Karpas-422 (cell line): Measurements from ENCODE around the gene CCNDBP1. TPM values are rescaled to one million over a fixed set of nuclear protein-coding genes. Genes with fewer than 3 reads are reported as not detected.

Experiments
- DNase-seq: peaks from one replicate; pipeline ENCODE4 v3.0.0-alpha.2; 2015
- H2AFZ ChIP-seq: fragments of 200-600 bp; sonication (generic); 2 replicates; pipeline ENCODE4 v1.6.1; 2014; ENCODE audit warnings: antibody characterized with exemption, low read length, mixed read lengths
- H3K27ac ChIP-seq: fragments of 200-600 bp; sonication (generic); 2 replicates; pipeline ENCODE4 v1.5.1; 2014; ENCODE audit warnings: mild to moderate bottlenecking, low read length, moderate library complexity
- H3K27me3 ChIP-seq: fragments of 200-600 bp; sonication (generic); 2 replicates; pipeline ENCODE4 v1.6.1; 2014; ENCODE audit warnings: low read length, mixed read lengths
- H3K36me3 ChIP-seq: fragments of 200-600 bp; sonication (generic); 2 replicates; pipeline ENCODE4 v1.6.1; 2014; ENCODE audit warnings: low read length, mixed read lengths; ENCODE audit not compliant: insufficient read depth
- H3K4me1 ChIP-seq: fragments of 200-600 bp; sonication (generic); 2 replicates; pipeline ENCODE4 v1.6.1; 2014; ENCODE audit warnings: mild to moderate bottlenecking, low read length, mixed read lengths
- H3K4me2 ChIP-seq: fragments of 200-600 bp; sonication (generic); 2 replicates; pipeline ENCODE4 v1.6.1; 2014; ENCODE audit warnings: low read length, low read depth, mild to moderate bottlenecking; ENCODE audit not compliant: poor library complexity, severe bottlenecking
- H3K4me3 ChIP-seq: fragments of 200-600 bp; sonication (generic); 2 replicates; pipeline ENCODE4 v1.5.1; 2014; ENCODE audit warnings: mild to moderate bottlenecking, antibody characterized with exemption, low read length, mixed read lengths
- H3K79me2 ChIP-seq: fragments of 200-600 bp; sonication (generic); 2 replicates; pipeline ENCODE4 v1.6.1; 2014; ENCODE audit warnings: mild to moderate bottlenecking, low read length, mixed read lengths
- H3K9ac ChIP-seq: fragments of 200-600 bp; sonication (generic); 2 replicates; pipeline ENCODE4 v1.6.0; 2014; ENCODE audit warnings: low read length
- H3K9me2 ChIP-seq: fragments of 200-600 bp; sonication (generic), shearing (Covaris generic); replicated peaks from 2 replicates; pipeline ENCODE4 v1.6.0; 2014; ENCODE audit warnings: mild to moderate bottlenecking, low read length, moderate library complexity; ENCODE audit not compliant: insufficient read depth
- H3K9me3 ChIP-seq: fragments of 300-700, 200-600 bp; sonication (generic); 2 replicates; pipeline ENCODE4 v1.6.1; 2014; ENCODE audit warnings: low read length, mixed read lengths
- H4K20me1 ChIP-seq: fragments of 200-600 bp; sonication (generic); 2 replicates; pipeline ENCODE4 v1.6.1; 2014; ENCODE audit warnings: mild to moderate bottlenecking, antibody characterized with exemption, low read length, low read depth; ENCODE audit not compliant: insufficient read depth
- total RNA-seq: library from RNA; depleted of rRNA; stranded (reverse); fragments of >200 nt; shearing (Covaris generic); gene quantifications from 2 replicates; pipeline ENCODE4 v1.2.3, GENCODE V29; 2014; ENCODE audit warnings: low replicate concordance; rRNA removed

Gene CCNDBP1
- total RNA-seq, 1 experiment from 2014 or later = 130 TPM

DNA sequence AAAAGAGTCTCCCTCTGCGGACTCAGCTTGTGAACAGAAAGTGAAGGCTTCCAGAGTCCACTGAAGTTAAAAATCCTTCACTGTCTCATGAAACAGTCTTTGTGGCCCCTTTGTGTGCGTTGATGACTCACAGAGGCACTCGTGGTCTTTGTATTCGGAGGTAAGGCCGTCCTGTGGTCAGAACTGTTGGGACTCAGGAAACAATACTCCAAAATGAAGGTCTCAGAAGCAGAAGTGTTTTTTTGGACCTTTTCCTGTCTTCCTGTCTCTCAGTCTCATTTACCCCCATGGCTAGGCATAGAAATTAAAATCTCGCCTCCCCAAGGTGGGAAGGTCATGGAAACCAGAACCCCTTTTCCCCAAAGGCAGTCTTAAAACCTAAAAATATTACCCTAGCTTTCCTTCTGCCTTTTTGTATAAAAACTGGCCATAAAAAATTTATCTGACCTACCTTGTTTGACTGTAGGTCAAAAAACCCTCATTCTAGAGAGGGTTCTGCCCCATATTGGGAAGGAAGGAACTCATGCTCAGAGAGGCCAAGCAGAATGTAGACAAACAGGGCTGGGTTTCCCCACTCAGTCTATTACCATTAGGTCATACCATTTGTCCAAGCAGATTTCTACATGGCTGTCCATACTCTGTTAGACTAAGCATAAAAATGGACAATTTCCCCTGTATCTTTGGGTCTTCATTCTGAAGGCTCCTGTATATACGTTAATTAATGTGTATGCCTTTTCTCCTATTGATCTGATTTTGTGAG lies 54.7 kb downstream of the CCNDBP1 start:
- Histone ChIP-seq H3K9me2 (no peaks in the 10 kb centered on the region), H3K36me3 (no peaks in the 10 kb centered on the region), H3K79me2 (no peaks in the 10 kb centered on the region), H3K9ac (no peak overlapping the region), H2AFZ (no peak overlapping the region), H3K9me3 (no peaks in the 10 kb centered on the region), H3K27me3 (no peaks in the 10 kb centered on the region), H3K27ac (no peak overlapping the region), H3K4me1 (no peaks in the 10 kb centered on the region), H3K4me2 (no peak overlapping the region), H3K4me3 (no peak overlapping the region), H4K20me1 (no peaks in the 10 kb centered on the region)
- no peak for DNase-seq

DNA sequence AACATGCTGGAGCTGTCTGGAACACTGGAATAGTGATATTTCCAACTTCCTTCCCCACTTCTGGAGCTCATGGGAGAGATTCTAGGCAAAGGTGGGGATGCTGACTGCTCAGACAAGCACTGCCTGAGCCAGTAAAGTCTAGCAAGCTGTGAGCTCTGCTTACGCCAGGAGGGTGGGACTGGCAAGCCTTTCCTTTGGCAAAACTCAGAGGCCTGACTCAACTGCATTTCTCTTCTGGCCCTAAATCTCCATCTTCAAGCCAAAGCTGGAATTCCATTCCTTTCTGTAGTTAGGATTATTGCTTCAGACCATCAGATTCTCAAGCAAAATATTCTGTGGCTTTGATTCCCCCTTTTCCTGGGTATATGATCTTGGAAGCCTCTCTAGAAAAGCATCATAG lies 55.9 kb downstream of the CCNDBP1 start:
- Histone ChIP-seq H3K9me2 (no peaks in the 10 kb centered on the region), H3K27ac (no peak overlapping the region), H3K4me2 (no peak overlapping the region), H3K9ac (no peak overlapping the region), H3K79me2 (no peaks in the 10 kb centered on the region), H3K36me3 (no peaks in the 10 kb centered on the region), H3K4me3 (no peak overlapping the region), H3K9me3 (no peaks in the 10 kb centered on the region), H3K27me3 (no peaks in the 10 kb centered on the region), H3K4me1 (no peaks in the 10 kb centered on the region), H4K20me1 (no peaks in the 10 kb centered on the region), H2AFZ (no peak overlapping the region)
- no peak for DNase-seq

DNA sequence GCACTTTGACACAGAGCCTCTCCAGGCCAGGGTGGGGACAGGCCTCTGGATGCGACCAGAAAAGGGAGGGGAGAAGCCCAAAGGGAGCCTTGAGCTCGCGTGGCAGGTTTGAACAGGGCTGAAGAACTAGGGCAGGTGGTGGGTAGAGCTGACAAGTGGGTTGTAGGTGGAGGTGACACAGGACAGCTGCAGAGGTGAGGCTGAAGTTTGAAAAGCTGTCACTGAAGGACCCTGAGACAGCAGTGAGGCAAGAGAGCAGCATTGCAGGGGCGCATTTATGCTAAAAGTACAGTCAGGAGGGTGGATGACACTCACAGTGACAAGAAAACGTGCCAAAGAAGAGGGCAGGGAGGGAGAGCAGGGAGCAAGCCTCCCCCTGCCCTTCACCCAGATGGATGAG lies 57.4 kb downstream of the CCNDBP1 start:
- Histone ChIP-seq H4K20me1 (no peaks in the 10 kb centered on the region), H3K79me2 (no peaks in the 10 kb centered on the region), H3K27ac (no peak overlapping the region), H2AFZ (no peak overlapping the region), H3K9ac (no peak overlapping the region), H3K36me3 (no peaks in the 10 kb centered on the region), H3K9me3 (no peaks in the 10 kb centered on the region), H3K4me1 (no peaks in the 10 kb centered on the region), H3K9me2 (no peaks in the 10 kb centered on the region), H3K4me3 (no peak overlapping the region), H3K4me2 (no peak overlapping the region), H3K27me3 (no peaks in the 10 kb centered on the region)
- no peak for DNase-seq

DNA sequence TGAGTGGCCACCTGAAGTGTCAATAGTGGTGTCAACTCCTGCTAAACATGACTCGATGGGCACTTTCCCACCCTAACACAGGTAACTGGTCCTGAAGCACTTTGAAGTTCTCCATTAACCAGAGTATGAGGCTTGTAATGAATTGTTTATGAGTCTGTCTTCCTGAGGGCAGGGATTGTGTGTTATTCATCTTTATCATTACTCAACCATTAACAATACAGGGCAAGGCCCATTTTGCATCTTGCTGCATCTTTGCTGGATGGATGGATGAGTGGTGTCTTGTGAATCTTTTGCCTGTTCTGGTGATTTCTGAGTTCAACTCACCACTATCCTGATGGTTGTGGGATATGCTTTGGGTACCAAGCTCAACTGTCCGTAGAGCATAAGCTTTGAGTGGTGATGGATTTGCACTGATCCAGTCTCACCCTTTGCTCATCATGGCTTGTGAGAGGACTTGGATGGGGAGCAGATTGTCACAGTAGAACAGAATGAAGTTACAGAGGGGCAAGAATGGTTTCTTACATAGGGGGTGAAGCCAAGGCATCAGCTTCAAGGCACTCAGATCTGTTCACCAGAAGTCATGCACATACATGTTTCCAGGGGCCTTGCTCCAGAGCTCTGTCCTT lies 57.9 kb downstream of the CCNDBP1 start:
- no peaks in the 10 kb centered on the region for H4K20me1 ChIP-seq
- H3K4me2 ChIP-seq = no peak overlapping the region
- no peaks in the 10 kb centered on the region for H3K9me2 ChIP-seq
- H2AFZ ChIP-seq = no peak overlapping the region
- no peaks in the 10 kb centered on the region for H3K4me1 ChIP-seq
- no peaks in the 10 kb centered on the region for H3K27me3 ChIP-seq
- H3K27ac ChIP-seq = no peak overlapping the region
- no peaks in the 10 kb centered on the region for H3K9me3 ChIP-seq
- no peaks in the 10 kb centered on the region for H3K79me2 ChIP-seq
- no peak overlapping the region for H3K9ac ChIP-seq
- no peak overlapping the region for H3K4me3 ChIP-seq
- H3K36me3 ChIP-seq = no peaks in the 10 kb centered on the region
- DNase-seq = no peak

DNA sequence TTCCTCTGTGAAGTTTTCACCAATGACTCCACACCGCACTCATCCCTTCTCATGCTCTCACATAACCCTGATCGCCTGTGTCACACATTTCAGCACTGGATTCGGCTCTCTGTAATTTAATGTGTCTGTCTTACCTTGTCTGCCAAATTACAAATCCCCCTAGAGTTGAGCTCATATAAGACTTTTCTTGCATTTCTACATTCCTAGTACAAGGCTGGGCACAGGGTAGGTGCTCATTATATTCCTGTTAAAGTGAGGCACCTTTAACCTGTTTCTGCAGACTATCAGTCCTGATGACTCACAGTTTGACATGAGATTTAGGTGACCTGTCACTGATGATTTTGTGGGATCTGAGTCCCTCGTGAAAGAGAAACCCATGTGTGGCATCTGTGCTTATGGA lies 58.9 kb downstream of the CCNDBP1 start:
- Histone ChIP-seq H3K4me1 (no peaks in the 10 kb centered on the region), H3K79me2 (no peaks in the 10 kb centered on the region), H3K9me3 (no peaks in the 10 kb centered on the region), H3K9me2 (no peaks in the 10 kb centered on the region), H2AFZ (no peak overlapping the region), H3K9ac (no peak overlapping the region), H3K36me3 (no peaks in the 10 kb centered on the region), H3K4me2 (no peak overlapping the region), H3K27me3 (no peaks in the 10 kb centered on the region), H3K4me3 (no peak overlapping the region), H3K27ac (no peak overlapping the region), H4K20me1 (no peaks in the 10 kb centered on the region)
- DNase-seq = no peak

DNA sequence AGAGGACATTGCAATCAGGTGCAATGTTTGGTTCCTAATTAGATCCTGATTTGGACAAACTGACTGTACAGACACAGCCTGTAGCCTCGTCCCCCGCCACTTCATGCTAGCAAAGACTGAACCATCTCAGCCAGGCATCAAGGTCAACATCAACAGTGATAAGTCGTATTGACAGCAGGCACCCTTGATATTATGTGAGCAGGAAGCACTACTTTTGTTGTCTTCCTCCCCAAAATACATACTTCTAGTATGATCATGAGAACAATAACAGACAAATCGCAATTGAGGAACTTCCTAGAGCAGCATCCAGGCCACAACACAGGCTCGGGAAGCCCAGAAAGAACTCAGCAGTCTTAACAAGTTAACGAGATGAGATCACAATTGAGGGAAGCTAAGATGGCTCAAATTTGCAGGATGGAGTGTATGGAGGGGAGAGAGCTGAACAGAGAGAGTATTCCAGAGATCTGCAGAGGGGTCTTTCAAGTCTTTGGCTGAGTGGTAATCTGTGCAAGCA lies 61.1 kb downstream of the CCNDBP1 start:
- no peaks in the 10 kb centered on the region for H4K20me1 ChIP-seq
- no peak overlapping the region for H3K4me2 ChIP-seq
- no peak overlapping the region for H3K27ac ChIP-seq
- H3K9me2 ChIP-seq = no peaks in the 10 kb centered on the region
- no peaks in the 10 kb centered on the region for H3K9me3 ChIP-seq
- no peaks in the 10 kb centered on the region for H3K79me2 ChIP-seq
- no peak overlapping the region for H3K9ac ChIP-seq
- H2AFZ ChIP-seq = no peak overlapping the region; the same call in 1 of the 2 replicates
- H3K27me3 ChIP-seq = no peaks in the 10 kb centered on the region
- no peaks in the 10 kb centered on the region for H3K36me3 ChIP-seq
- no peak for DNase-seq
- H3K4me3 ChIP-seq = no peak overlapping the region
- H3K4me1 ChIP-seq = no peaks in the 10 kb centered on the region

Other genes starting within 250 kb of the CCNDBP1 start
- 25.8 and 56.0 TPM in 2 replicates for gene UBR1, start 79.4 kb upstream of the CCNDBP1 start, total RNA-seq
- gene TMEM62, start 51.8 kb upstream of the CCNDBP1 start, total RNA-seq = 45.6 and 47.8 TPM in 2 replicates
- gene EPB42, start 35.6 kb downstream of the CCNDBP1 start, total RNA-seq = not detected in 2 replicates
- gene TGM5, start 81.5 kb downstream of the CCNDBP1 start, total RNA-seq = not detected in 2 replicates
- not detected in 2 replicates for gene TGM7, start 116.9 kb downstream of the CCNDBP1 start, total RNA-seq
- gene LCMT2, start 145.2 kb downstream of the CCNDBP1 start, total RNA-seq = 10.0 and 11.1 TPM in 2 replicates
- 43.3 and 98.2 TPM in 2 replicates for gene ZSCAN29, start 185.6 kb downstream of the CCNDBP1 start, total RNA-seq
- 16.4 and 35.0 TPM in 2 replicates for gene TUBGCP4, start 185.7 kb downstream of the CCNDBP1 start, total RNA-seq